NCI-H69 (cell line): Measurements from ENCODE around the gene POLR3H.
A peak's percentile ranks its signal among the peaks of the same experiment; 100 is the strongest.

Experiments used
- DNase-seq: peaks from one replicate; lab custom pipeline; 2025; lab: John Stamatoyannopoulos, UW

POLR3H gene

DNA sequence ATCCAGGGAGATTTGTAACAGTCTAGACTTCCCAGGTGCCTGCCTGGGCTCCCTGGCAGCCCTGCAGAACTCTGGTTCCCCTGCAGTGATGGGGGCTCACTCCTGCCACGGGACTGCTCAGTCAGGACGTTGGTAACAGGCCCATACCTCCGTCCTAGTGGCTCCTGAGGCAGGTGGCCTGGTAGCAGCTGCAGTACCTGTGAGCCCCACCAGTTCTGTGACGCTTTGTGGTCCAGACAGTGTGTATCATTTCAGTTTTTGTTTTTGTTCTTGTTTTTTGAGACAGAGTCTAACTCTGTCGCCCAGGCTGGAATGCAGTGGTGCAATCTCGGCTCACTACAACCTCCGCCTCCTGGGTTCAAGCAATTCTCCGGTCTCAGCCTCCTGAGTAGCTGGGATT is 27.8 kb downstream of the POLR3H start:
- DNase-seq, result no peak

DNA sequence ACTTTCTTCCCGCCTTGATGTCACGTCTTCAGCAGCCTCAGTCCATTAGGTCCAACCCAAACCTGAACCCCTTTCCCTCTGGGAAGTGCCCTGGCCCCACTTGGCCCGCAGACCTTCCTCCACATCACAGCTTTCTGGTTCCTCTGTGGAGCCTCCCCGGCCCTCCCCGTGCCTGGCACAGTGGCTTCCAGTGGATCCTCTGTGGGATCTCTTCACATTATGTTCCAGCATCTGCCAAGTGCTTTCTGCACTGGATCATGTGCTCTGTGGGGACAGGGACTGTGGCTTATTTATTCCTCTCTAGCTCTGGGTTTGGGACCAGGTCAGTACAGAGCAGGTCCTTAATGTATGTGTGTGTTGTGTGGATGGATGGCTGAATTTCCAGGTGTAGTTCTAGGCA is 30.9 kb downstream of the POLR3H start:
- no peak for DNase-seq

DNA sequence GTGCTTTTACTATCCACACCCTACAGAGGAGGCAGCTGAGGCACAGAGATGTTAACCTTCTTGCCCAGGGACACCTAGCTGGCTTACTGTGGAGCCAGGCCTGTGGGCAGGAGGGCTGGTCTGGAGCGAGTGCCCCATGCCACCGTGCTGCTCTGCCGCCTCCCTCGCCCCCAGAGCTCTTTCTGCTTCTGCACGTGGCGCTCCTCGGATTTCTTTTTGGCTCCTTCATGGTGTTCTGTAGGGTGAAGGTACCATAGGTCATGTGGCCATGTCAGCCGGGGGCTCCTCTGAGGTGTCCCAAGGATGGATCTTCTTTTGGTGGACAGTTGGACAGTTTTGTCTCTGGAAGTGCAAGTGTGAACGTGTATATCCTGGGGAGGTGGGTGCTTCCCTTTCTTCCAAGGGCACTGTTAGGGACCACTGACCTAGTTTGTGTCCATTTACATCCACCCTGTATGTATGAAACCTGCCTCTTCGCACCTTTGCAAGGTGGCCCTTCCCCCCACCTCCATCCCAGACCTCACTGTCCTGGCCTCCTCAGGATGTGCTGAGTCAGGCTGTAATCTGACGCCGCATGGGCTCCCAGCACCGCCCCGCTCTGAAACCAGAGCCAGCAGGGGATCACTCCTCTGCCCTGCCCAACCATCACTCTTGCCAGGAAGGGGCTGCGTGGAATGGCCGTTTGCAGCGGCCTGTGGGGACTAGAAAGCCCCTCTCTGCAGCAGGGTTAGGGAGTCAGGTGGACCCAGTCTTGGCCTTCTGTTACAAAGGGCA is 31.7 kb downstream of the POLR3H start:
- DNase-seq, result peak; percentile 66

DNA sequence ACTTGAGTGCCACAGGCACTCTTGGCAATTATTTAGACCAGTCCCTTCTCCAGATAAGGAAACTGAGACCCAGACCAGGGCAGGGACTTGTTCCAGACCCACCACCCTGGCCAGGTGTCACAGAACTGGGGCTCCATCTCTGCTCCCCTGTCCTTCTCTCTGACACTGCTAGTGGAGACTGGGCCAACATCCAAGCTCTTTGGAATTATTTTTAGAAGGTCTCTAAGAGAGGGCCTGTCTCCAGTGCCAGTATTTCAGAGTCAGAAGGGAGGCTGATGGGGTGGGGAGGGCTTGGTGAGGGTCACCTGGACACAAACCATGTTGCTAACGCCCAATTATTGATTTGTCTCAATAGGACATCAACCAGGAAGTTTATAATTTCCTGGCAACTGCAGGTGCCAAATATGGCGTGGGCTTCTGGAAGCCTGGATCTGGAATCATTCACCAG is 32.7 kb downstream of the POLR3H start:
- no peak for DNase-seq

DNA sequence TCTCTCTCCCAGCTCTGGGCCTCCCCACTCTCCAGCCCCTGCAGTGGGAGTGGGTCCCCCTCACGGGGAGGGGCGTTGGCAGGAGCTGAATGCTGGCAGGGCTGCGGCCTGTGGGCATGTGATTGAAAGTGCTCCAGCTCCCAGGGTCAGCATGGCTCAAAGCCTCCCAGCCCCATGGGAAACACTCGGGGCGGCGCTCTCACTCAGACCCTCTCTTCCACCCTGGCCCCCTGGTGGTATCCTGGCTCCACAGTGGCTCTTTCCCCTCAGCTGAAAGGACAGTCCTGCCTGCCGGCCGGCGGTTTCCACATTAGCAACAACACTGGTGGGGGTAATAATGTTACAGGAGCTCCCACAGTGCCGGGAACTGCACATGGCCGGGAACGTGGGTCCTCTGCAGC is 35.5 kb downstream of the POLR3H start:
- no peak for DNase-seq

DNA sequence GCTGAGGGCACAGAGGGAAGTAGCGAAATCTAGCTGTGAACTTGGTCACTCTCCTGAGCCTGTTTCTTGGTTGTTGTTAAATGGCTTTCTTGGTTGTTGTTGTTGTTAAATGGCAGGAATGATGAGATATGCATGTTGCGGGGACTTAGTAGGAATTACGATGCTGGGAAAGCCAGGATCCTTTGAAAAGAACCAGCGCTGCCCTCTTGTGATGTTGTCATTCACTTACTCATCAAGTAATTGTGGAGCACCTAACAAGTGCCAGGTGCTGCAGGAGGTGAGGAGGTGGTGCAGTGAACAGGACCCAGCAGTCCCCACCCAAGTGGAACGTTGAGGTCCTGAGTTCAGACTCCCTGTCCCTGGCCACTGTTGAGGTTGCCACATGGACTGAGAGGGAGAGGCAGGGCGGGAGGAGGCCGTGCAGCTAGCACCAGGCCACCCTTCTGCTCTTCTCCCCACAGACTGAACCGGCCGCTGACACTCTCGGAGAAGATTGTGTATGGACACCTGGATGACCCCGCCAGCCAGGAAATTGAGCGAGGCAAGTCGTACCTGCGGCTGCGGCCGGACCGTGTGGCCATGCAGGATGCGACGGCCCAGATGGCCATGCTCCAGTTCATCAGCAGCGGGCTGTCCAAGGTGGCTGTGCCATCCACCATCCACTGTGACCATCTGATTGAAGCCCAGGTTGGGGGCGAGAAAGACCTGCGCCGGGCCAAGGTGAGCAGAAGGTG is 36.8 kb downstream of the POLR3H start:
- DNase-seq, result no peak

DNA sequence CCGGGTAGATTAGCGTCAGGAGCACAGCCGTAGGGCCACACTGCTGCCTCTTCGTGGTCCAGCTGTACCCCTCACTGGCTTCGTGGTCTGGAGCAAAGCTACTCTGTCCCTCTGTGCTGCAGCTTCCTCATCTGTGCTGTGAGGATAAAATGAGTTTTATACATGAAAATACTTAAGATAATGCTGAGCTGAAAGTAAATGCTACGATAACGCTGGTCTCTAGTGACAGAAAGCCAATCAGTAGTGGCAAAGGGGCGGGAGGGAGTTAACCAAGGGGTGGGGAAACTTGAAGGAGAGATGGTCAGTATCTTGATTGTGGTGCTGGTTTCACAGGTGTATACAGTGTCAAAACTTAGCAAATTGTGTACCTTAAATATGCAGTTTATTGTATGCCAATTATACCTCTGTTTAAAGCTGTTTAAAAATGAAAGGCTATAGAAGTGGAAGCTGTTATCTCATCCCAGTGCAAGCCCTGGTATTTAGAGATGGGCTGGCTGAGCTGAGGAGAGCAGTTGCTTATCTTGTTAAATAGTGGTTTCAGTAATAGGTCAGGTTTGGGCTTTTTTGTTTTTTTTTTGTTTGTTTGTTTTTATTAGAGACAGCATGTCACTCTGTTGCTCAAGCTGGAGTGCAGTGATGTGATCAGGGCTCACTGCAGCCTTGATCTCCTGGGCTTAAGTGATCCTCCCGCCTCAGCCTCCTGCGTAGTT is 38.6 kb downstream of the POLR3H start:
- DNase-seq, result no peak

DNA sequence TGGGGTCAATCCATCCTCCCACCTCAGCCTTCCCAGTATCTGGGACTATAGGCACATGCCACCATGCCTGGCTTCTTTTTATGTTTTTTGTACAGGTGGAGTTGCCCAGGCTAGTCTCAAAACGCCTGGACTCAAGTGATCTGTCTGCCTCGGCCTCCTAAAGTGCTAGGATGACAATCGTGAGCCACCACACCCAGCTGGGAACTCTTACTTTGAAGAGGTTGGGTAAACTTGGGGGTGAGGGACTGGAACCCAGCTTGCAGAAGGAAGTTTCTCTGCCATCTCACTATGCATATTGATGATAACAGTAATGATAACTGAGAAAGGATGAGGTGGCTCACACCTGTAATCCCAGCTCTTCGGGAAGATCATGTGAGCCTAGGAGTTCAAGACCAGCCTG is 39.5 kb downstream of the POLR3H start:
- no peak for DNase-seq

DNA sequence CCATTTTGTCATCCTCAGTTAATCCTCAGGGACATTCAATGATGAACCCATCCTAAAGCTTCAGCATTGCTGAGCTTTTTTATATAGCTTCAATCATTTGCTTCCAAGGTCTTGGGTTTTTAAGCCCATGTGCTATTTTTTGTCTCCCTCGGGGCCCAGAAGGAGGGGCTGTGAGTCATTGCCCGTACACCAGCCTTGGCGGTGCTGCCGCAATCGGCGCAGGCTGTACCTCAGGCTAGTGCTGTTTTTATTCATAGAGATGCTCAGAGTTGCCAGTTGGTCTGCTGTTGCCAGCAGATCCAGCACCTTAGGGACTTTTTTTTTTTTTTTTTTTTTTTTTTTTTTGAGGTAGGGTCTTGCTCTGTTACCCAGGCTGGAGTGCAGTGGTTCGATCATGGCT is 39.9 kb downstream of the POLR3H start:
- no peak for DNase-seq

DNA sequence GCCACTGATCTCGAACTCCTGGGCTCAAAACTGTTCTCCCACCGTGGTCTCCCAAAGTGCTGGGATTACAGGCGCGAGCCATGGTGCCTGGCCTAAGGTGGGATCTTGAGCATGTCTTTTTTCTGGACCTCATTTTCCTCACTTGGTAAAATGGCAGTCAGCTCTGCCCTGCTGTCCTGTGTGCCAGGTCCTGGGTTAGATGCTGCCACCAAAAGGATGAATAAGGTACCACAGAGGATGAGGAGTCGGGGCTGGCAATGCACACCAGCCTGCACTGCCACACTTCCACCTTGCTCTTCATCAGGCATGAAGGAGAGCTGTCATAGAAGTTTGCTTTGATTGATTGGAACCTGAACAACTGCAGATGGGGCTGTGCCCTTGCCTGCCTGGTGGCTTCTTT is 43.1 kb downstream of the POLR3H start:
- peak; percentile 34 for DNase-seq

DNA sequence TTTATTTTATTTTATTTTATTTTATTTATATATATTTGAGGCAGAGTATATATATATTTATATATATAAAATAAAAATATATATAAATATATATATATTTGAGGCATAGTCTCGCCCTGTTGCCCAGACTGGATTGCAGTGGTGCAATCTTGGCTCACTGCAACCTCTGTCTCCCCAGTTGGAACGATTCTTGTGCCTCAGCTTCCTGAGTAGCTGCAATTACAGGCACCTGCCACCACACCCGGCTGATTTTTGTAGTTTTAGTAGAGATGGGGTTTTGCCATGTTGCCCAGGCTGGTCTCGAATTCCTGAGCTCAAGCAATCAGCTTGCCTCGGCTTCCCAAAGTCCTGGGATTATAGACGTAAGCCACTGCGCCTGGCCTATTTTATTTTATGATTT is 44.0 kb downstream of the POLR3H start:
- no peak for DNase-seq

DNA sequence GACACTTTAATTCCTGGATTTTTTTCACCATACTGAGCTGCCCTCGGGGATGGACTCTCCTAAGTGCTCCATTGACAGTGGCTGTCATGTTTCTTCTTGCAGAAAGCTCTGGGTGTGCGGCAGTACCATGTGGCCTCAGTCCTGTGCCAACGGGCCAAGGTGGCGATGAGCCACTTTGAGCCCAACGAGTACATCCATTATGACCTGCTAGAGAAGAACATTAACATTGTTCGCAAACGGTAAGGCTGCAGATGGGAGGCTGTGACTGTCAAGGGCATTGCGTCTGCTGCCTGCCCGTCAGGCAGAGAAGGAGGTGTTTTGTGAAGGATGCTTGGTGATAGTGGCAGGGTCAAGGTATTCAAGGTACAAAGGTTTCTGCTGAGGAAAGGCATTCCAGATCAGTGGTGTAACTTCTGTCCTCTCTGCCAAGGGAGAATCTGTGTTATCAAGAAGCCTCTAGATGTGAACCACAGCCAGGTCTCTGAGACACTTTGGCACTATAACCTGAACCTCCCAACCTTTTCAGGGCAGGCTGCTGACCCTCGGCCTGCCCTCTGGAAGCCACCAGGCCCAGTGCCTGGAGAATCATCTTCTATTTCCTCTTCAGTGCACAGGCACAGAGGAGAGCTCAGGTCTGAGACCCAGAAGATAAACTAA is 44.5 kb downstream of the POLR3H start:
- DNase-seq, result no peak

DNA sequence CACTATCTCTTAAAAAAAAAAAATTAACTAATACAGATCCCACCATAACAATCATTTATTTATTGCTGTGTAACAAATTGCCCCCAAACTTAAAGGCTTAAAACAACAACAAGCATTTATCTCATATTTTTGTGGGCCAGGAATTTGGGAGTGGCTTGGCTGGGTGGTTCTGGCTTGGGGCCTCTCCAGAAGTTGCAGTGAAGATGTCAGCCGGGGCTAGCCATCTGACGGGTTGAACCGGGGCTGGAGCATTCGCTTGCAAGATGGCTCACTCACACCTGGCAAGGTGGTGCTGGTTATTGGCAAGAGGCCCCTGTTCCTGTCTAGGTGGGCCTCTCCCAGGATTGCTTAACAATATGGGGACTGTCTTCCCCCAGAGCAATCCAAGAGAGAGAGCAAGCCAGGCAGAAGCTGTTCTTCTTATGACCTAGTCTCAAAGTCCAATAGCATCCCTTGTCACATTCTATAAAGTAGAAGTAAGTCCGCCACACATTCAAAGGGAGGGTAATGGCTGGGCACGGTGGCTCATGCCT is 45.9 kb downstream of the POLR3H start:
- no peak for DNase-seq

DNA sequence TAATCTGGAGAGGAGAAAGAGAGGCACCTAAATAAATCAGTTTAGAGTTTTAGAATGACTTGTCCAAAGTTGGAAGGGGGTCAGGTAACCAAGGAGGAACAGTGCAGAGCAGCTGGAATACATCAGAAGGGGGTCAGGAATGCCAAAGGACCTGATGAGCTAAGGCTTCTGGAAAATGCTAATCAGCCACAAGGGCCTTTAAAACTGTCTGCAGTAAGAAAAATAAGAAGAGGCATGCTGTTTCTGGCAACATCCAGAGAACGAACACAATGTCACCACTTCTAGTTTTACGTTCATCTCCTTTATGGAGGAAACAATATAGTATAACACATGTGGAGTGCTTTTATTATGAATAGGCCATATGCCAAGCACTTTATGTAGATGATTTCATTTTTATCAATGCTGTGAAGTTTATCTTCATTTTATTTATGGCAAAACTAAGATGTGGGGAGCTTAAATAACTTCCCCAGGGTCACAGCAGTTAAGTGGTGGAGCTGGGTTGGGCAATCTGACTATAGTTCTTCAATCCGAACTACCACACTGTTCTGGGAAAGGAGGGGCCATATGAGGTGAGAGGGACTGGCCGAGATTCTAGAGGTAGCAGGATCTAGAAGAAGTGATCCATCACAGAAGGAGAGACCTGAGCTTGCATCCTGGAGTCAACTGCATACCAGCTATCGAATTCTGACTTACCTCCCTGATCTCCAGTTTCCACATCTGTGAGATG is 52.7 kb downstream of the POLR3H start:
- DNase-seq, result no peak

DNA sequence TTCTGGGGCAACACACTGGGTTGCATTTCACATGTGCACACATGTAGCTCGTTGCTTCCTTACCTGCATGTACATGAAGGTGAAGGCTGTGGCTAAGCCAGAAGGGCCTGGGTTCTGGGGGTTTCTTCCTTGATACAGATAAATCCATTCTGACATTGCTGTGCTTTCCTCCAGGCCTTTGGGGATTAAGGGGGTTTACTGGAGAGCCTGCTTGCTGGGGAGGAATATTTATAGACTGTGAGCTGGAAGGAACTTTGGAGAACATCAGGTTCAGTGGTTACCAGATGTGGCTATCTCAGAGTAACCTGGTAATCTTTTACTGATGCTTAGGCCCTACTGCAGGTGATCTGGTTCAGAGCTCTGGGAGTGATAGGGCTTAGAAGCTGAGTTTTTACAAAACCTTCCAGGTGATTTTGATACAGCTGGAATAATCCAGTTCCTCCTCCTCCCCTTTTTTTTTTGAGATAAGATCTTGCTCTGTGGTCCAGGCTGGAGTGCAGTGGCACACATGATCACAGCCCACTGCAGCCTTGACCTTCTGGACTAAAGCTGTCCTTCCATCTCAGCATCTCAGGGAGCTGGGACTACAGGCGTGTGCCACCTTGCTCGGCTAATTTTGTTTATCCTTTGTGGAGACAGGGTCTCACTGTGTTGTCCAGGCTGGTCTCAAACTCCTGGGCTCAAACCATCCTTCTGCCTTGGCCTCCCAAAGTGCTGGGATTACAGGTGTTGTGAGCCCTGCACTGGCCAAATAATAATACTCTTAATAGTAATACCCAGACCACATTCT is 55.5 kb downstream of the POLR3H start:
- no peak for DNase-seq

DNA sequence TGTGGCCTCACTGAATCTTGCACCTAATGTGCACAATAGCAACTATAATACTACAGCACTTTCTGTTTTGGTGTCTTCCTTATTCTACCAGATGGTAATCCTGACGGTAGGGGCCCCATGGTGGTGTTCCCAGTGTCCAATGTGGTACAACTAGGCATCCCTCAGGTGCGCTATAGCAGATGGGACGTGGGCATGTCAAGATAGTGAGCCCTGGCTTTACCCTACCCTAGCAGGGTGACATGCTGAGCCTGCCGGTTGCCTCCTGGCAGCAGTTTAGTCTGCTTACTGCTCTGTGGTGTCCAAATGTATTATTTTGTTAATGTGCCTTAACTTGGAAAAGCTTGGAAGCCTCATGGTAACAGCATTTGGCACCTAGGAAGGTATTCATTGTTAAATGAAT is 56.2 kb downstream of the POLR3H start:
- no peak for DNase-seq

DNA sequence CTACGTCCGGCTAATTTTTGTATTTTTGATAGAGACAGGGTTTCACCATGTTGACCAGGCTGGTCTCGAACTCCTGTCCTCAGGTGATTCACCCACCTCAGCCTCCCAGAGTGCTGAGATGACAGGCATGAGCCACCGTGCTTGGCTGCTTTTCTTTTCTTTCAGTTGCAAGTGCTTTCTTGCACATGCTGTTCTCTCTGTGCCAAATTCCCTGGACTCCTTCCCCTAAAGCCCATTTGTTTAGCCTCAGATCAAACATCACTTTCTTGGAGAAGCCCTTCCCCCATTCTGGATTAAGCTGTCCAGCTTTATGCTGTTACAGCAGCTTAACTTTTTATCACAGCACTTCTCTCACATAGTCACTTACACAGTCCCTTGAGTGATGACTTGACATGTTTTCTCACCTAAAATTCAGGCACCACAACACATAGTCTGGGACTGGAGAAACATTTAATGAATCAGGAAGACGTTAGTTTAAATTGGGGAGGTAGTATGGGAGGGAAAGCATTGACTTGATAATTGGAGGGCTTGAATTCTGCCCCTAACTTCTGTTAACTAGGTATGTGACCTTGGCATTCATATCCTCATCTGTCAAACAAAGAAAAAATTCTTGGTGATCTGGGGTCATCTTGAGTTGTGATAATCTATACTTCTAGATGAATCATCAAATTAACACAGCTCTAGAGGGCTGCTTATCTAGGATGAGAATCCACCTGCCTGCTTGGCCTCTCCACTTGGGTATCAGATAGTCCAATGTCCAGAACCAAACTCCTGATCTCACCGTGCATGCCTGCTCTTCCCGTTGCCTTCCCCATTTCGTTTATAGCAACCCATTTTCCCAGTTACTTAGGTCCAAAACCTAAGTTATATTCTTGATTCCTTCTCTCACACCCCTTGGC is 57.0 kb downstream of the POLR3H start:
- DNase-seq, result no peak

DNA sequence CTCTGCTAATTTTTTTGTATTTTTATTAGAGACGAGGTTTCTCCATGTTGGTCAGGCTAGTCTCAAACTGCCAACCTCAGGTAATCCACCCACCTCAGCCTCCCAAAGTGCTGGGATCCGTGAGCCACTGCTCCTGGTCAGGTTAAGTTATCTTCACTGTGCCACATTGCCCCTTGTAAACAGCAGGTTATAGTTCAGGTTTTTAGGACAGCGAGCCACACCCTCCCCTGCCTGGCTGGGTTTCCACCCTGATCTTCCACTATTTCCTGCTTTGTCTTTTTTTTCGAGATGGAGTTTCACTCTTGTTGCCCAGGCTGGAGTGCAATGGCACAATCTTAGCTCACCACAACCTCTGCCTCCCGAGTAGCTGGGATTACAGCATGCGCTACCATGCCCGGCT is 59.2 kb downstream of the POLR3H start:
- DNase-seq, result no peak

DNA sequence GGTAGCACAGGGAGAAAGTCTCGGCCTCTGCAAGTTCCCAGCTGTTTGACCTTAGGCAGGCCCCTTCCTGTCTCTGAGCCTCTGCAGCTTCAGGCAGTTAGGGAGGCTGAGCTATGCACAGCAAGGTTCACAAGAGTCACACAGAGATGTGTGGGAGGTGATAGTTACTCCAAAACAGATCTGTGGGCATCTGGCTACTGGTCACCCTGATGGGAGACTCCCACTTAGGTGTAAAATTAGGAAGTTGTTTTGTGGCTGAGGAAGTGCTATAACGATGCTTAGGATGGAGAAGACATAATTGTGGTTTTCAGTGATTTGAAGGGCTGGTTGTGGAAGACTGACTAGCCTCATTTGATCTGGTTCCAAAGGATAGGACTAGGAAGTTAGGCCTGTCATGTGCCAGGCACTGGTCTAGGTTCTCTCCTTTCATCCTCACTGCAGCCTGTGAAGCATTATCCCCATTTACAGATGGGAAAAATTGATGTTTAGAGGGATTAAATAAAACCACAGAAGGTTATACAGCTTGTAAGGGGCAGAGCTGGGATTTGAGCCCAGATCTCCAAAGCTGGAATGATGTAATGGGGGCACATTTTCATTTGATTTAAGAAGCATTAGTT is 61.8 kb downstream of the POLR3H start:
- no peak for DNase-seq
